Endothelial cell (in vitro differentiated cells): ENCODE measurements around the gene CDC27. TPM values are rescaled to one million over a fixed set of nuclear protein-coding genes. Genes with fewer than 3 reads are reported as not detected.

Source experiments
- DNase-seq: peaks from one replicate; pipeline ENCODE4 v3.0.0; 2021; ENCODE audit warnings: low spot score
- H3K27ac Mint-ChIP-seq: one replicate; pipeline ENCODE4 v1.8.0; 2021; ENCODE audit warnings: mixed read lengths, inconsistent platforms; ENCODE audit not compliant: unreplicated experiment
- H3K27me3 Mint-ChIP-seq: one replicate; pipeline ENCODE4 v1.8.0; 2021; ENCODE audit warnings: mild to moderate bottlenecking, moderate library complexity, mixed read lengths, inconsistent platforms; ENCODE audit not compliant: unreplicated experiment
- H3K36me3 Mint-ChIP-seq: one replicate; pipeline ENCODE4 v1.8.0; 2021; ENCODE audit warnings: mild to moderate bottlenecking, low read depth, mixed read lengths, inconsistent platforms; ENCODE audit not compliant: unreplicated experiment
- H3K4me1 Mint-ChIP-seq: one replicate; pipeline ENCODE4 v1.8.0; 2021; ENCODE audit warnings: mild to moderate bottlenecking, mixed read lengths, inconsistent platforms; ENCODE audit not compliant: unreplicated experiment
- H3K4me3 Mint-ChIP-seq: one replicate; pipeline ENCODE4 v1.8.0; 2021; ENCODE audit warnings: mild to moderate bottlenecking, mixed read lengths, inconsistent platforms; ENCODE audit not compliant: unreplicated experiment
- H3K9me3 Mint-ChIP-seq: one replicate; pipeline ENCODE4 v1.8.0; 2021; ENCODE audit warnings: mixed read lengths, inconsistent platforms; ENCODE audit not compliant: unreplicated experiment
- total RNA-seq: library from RNA; stranded (reverse); fragmentation: NEBNext Ultra II Directional; extraction: Animal tissue kit (Norgen Biotek cat#: 25700); gene quantifications from one replicate; pipeline ENCODE4 v1.2.1, GENCODE V29; 2021; ENCODE audit not compliant: unreplicated experiment
- TF ChIP-seq, protein P1 (sequence below): fragments of 200-600 bp; sonication (generic); IDR thresholded peaks from one replicate; pipeline ENCODE4 v1.5.0; 2021; ENCODE audit warnings: antibody characterized with exemption; ENCODE audit not compliant: unreplicated experiment

CDC27 gene
- total RNA-seq, 1 donor from 2014 or later: 108 TPM

DNA sequence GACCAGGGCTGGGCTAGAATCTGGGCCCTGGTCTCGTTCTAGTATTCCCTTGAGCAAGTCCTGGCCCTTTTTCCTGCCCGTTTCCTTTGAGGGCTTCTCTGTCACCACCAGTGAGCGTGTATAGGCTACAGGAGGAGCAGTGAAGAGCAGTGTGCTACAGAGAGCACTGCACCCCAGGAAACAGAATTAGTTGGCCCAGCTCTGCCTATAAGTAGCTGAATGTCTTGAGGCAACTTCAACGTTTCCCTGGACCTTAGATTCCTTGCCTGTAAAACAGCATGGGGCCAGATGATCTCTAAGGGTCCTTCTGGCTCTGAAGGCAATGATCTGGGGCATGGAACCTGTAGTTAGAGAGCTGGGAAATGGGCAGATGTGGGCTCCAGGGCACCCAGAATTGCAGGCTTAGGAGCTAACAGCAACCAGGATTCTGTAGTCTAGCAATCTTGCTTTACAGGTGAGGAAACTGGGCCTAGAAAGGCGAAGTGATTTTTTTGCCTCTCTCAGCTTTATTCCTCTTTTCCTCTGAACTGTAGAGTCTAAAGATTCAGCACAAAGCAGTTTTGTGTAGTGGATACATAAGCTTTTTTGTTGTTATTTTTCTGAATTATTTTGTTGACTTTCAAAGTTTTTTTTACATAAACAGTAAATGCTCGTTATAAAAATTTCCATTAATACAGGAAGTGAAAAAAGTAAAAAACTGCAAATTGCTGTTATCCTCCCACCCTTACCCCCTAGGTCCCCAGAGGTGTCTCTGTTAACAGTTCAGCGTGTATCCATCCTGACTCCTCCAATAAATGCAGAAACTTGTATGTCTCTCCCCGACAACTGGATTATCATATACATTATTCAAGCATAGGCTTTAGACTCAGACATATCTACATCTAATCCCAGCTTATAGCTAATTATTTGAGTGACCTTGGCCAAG, 18.3 kb upstream of the CDC27 start:
- H3K4me1 Mint-ChIP-seq: peaks cover 14% of the 10 kb centered on the region
- H3K27me3 Mint-ChIP-seq: peaks cover 3% of the 10 kb centered on the region
- H3K9me3 Mint-ChIP-seq: no peaks in the 10 kb centered on the region
- DNase-seq: no peak
- TF ChIP-seq, protein P1, sequence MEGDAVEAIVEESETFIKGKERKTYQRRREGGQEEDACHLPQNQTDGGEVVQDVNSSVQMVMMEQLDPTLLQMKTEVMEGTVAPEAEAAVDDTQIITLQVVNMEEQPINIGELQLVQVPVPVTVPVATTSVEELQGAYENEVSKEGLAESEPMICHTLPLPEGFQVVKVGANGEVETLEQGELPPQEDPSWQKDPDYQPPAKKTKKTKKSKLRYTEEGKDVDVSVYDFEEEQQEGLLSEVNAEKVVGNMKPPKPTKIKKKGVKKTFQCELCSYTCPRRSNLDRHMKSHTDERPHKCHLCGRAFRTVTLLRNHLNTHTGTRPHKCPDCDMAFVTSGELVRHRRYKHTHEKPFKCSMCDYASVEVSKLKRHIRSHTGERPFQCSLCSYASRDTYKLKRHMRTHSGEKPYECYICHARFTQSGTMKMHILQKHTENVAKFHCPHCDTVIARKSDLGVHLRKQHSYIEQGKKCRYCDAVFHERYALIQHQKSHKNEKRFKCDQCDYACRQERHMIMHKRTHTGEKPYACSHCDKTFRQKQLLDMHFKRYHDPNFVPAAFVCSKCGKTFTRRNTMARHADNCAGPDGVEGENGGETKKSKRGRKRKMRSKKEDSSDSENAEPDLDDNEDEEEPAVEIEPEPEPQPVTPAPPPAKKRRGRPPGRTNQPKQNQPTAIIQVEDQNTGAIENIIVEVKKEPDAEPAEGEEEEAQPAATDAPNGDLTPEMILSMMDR: no peak
- no peak overlapping the region for H3K27ac Mint-ChIP-seq
- H3K4me3 Mint-ChIP-seq: no peak overlapping the region
- no peaks in the 10 kb centered on the region for H3K36me3 Mint-ChIP-seq

DNA sequence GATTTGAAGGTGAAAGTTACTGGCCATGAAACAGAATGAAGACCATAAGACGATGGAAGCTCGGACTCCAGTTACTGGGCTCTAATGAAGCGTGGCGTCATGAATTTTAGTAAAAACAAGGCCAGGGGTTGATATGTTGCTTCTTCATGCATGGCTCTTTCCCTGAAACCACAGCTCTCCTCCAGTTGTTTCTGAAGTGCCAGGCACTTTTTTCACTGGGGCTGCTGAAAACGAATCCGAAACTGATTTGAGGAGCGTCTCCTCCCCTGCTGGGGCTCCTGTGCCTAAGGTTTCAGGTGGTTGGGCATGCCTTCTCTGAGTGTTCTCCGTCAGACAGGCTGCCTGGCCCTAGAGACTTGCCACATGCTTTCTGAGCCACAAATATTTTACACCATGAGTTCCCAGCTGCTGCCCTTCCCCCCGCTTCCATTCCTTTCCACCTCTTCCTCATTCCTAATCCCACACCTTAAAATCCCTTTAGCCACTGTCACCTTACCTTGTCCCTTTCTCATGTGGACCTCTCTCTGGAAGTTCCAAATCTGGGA, 16.4 kb upstream of the CDC27 start:
- H3K27ac Mint-ChIP-seq: no peak overlapping the region
- no peak for DNase-seq
- TF ChIP-seq, protein P1: no peak

DNA sequence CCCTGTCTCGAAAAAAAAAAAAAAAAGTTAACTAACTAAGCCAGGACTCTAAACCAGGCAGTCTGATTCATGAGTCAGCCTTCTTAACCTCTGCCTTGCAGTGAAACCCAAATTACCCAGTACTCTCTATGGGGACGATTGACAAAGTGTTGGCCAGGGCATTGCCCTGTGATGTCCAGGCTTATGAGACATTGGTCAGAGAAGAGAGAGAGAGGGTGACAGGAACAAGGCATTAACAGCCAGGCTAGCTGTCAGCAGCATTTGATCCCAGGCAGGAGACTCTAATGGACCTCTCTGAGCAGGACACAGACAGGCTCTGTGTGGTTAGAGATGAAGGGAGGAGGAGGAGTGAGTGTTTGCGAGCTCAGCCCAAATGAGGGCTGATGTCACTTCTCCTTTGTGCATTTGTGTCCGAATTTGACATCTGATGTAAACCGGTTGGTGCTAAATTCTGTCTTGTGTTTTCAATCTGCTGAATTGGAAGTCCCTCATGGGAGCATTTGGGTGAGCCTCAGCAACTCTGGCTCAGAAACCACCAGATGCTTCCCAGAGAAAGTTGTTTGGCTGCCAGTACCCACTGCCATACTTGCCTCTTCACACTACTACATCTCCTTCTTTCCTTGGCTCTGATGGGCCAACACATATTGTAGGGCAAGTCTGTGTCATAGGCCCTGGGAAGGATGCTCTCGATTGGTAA, 15.8 kb upstream of the CDC27 start:
- no peak for DNase-seq
- Mint-ChIP-seq H3K27ac (no peak overlapping the region), H3K36me3 (no peaks in the 10 kb centered on the region), H3K9me3 (no peaks in the 10 kb centered on the region), H3K27me3 (peaks cover 4% of the 10 kb centered on the region), H3K4me3 (no peak overlapping the region), H3K4me1 (peaks cover 19% of the 10 kb centered on the region)
- TF ChIP-seq, protein P1: no peak

More for the DNA sequence above, 16.4 kb upstream of the CDC27 start:
- peaks cover 4% of the 10 kb centered on the region for H3K27me3 Mint-ChIP-seq
- no peaks in the 10 kb centered on the region for H3K36me3 Mint-ChIP-seq
- H3K4me1 Mint-ChIP-seq: peaks cover 15% of the 10 kb centered on the region
- no peak overlapping the region for H3K4me3 Mint-ChIP-seq
- no peaks in the 10 kb centered on the region for H3K9me3 Mint-ChIP-seq

DNA sequence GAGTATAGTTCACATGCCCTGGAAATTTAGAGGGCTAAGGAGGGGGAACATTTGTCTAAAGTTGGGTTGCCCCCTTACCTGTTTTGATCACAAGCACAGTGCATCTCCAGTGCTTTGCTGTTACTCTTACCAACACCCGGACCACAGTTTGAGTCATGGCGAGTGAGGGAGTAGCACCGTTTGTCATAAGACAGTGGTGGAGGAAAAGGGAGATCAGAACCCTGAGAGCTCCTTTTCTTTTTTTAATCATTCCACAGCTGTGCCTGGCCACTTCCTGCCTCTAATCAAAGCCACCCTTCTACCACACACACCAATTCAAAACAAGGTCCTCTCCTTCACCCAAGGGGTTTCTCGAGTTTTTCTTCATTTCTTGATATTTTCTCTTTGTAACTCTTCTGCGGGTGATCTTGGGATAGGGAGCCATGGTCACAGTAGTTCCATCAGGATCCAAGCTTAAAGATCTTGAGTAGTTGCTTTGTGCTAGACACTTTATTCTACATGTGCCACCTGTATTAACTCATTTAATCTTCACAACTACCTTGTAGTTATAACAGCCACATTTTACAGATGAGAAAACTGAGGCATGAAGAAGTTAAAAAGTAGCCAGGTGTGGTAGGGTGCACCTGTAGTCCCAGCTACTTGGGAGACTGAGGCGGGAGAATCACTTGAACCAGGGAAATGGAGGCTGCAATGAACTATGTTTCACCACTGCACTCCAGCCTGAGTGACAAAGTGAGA, 15.1 kb upstream of the CDC27 start:
- Mint-ChIP-seq H3K4me3 (no peak overlapping the region), H3K36me3 (no peaks in the 10 kb centered on the region), H3K4me1 (peaks cover 19% of the 10 kb centered on the region), H3K9me3 (no peaks in the 10 kb centered on the region), H3K27me3 (peaks cover 1% of the 10 kb centered on the region), H3K27ac (no peak overlapping the region)
- TF ChIP-seq, protein P1: no peak
- DNase-seq: no peak
